ENCODE measurements around the gene SLC25A33. TPM values are rescaled to one million over a fixed set of nuclear protein-coding genes. Genes with fewer than 3 reads are reported as not detected.

SLC25A33 gene
- total and polyA plus RNA-seq, 8 donors: 2.2 to 6.0 (median 2.7) TPM

GRCh38 chr1:9576903-9577302, 37.6 kb downstream of the SLC25A33 start:
- no peak overlapping the region for H3K27ac ChIP-seq
- DNase-seq: no peak
- no peaks in the 10 kb centered on the region for H3K4me1 ChIP-seq
- TF ChIP-seq CTCF (IDR thresholded peaks at IDR 0.05): no peak
- intact Hi-C loops (cut with DNase I): no loop called here
- no peaks in the 10 kb centered on the region for H3K9me3 ChIP-seq
- H3K36me3 ChIP-seq: peaks cover 0 to 54% of the 10 kb centered on the region in 2 donors
- H3K4me3 ChIP-seq: no peak overlapping the region
- ATAC-seq: no peak
- no peaks in the 10 kb centered on the region for H3K27me3 ChIP-seq

- intact Hi-C loops (cut with DNase I): no loop called here
Observed at GRCh38 chr1:9577423-9577822, 38.2 kb downstream of the SLC25A33 start.

GRCh38 chr1:9580942-9581341, 41.7 kb downstream of the SLC25A33 start:
- Histone ChIP-seq H3K36me3 (peaks cover 0 to 68% of the 10 kb centered on the region in 2 donors), H3K27me3 (no peaks in the 10 kb centered on the region), H3K27ac (no peak overlapping the region), H3K4me1 (no peaks in the 10 kb centered on the region), H3K4me3 (no peak overlapping the region), H3K9me3 (no peaks in the 10 kb centered on the region)
- ATAC-seq: no peak
- no peak for TF ChIP-seq CTCF (IDR thresholded peaks at IDR 0.05)
- DNase-seq: no peak
- intact Hi-C loops (cut with DNase I): no loop called here

More at GRCh38 chr1:9577423-9577822, 38.2 kb downstream of the SLC25A33 start:
- ATAC-seq (no peak), DNase-seq (no peak)
- Histone ChIP-seq H3K4me3 (no peak overlapping the region), H3K27me3 (no peaks in the 10 kb centered on the region), H3K9me3 (no peaks in the 10 kb centered on the region), H3K36me3 (peaks cover 0 to 60% of the 10 kb centered on the region in 2 donors), H3K4me1 (no peaks in the 10 kb centered on the region), H3K27ac (no peak overlapping the region)
- TF ChIP-seq CTCF (IDR thresholded peaks at IDR 0.05): no peak

GRCh38 chr1:9586147-9586766, 47.0 kb downstream of the SLC25A33 start:
- H3K9me3 ChIP-seq: no peaks in the 10 kb centered on the region
- intact Hi-C loops (cut with DNase I): no loop called here
- peaks cover 6 to 23% of the 10 kb centered on the region in 2 donors for H3K4me1 ChIP-seq
- ATAC-seq (no peak), DNase-seq (peak in 1 of 4 donors; percentile 4)
- no peak overlapping the region for H3K4me3 ChIP-seq
- peaks cover 0 to 5% of the 10 kb centered on the region in 2 donors for H3K27me3 ChIP-seq
- H3K36me3 ChIP-seq: peaks cover 0 to 26% of the 10 kb centered on the region in 2 donors
- H3K27ac ChIP-seq: no peak overlapping the region
- TF ChIP-seq CTCF (IDR thresholded peaks at IDR 0.05): no peak

- ATAC-seq (peak; percentile 97), DNase-seq (peak; percentile 93 to 97 (median 95))
- H3K4me3 ChIP-seq: peak within 1 kb of the TSS; percentile 56 to 62
- no peaks in the 10 kb centered on the region for H3K9me3 ChIP-seq
- intact Hi-C loops (cut with DNase I): no loop called here
- peak; percentile 86 to 96 for TF ChIP-seq CTCF (IDR thresholded peaks at IDR 0.05)
- H3K27ac ChIP-seq: peak within 1 kb of the TSS in 1 of 2 donors; percentile 45
- H3K4me1 ChIP-seq: peaks cover 14 to 45% of the 10 kb centered on the region in 2 donors
- peaks cover 0 to 5% of the 10 kb centered on the region in 2 donors for H3K27me3 ChIP-seq
- H3K36me3 ChIP-seq: peaks cover 0 to 4% of the 10 kb centered on the region in 2 donors
Observed at GRCh38 chr1:9588551-9589143, 49.4 kb downstream of the SLC25A33 start, which contains the start of gene TMEM201. TMEM201 (plus strand) TSS chr1:9588911; CDS start chr1:9588931, 20 bp downstream.
